Neural progenitor cell (in vitro differentiated cells): ENCODE measurements around the gene PPM1H.

ENCODE experiments used
- EZH2 ChIP-seq: fragments of 200-600 bp; sonication (generic); IDR thresholded peaks from 2 replicates; pipeline ENCODE4 v1.6.1; 2017; ENCODE audit warnings: antibody characterized with exemption, mild to moderate bottlenecking, moderate library complexity
- EZH2phosphoT487 ChIP-seq: fragments of 200-600 bp; sonication (generic); IDR thresholded peaks from 2 replicates; pipeline ENCODE4 v1.6.1; 2017; ENCODE audit warnings: antibody characterized with exemption
- TF ChIP-seq, protein P1 (sequence below): fragments of 200-600 bp; sonication (generic); IDR thresholded peaks from 2 replicates; pipeline ENCODE4 v1.5.1; 2017; ENCODE audit warnings: antibody characterized with exemption, mild to moderate bottlenecking

DNA sequence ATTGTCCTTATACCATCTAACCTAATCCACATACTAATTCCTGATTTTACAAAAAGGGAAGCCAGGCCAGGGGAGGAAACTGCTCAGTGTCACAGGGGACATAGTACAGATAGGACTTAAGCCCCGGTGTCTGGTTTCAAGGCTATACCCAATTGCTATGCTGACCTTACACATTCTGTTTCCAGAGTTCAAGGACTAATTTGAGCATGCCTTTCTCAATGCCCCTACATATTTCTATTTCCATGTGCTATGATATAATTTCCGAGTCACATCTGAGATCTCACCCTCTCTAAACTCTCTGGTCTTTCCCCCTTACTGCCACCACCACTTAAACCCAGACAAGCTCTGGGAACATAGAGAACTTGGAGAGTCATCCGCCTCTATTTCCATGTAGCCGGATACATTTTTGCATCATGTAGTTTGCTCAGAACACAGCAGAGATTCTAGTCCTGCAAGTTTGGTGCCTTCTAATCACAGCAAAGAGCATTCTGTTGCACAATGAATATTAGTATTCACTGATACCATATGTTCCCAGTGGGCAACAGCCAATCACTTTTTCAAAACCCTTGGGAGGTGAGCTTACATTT lies 34.2 kb downstream of the PPM1H start:
- TF ChIP-seq, protein P1, sequence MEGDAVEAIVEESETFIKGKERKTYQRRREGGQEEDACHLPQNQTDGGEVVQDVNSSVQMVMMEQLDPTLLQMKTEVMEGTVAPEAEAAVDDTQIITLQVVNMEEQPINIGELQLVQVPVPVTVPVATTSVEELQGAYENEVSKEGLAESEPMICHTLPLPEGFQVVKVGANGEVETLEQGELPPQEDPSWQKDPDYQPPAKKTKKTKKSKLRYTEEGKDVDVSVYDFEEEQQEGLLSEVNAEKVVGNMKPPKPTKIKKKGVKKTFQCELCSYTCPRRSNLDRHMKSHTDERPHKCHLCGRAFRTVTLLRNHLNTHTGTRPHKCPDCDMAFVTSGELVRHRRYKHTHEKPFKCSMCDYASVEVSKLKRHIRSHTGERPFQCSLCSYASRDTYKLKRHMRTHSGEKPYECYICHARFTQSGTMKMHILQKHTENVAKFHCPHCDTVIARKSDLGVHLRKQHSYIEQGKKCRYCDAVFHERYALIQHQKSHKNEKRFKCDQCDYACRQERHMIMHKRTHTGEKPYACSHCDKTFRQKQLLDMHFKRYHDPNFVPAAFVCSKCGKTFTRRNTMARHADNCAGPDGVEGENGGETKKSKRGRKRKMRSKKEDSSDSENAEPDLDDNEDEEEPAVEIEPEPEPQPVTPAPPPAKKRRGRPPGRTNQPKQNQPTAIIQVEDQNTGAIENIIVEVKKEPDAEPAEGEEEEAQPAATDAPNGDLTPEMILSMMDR, result no peak
- TF ChIP-seq EZH2 (no peak), EZH2phosphoT487 (no peak)
